Subcutaneous abdominal adipose tissue (tissue), 5 donors: ENCODE results near the gene CUTA.
"Not testable (repeated sequence)": the region's sequence is repeated elsewhere in the genome, so short reads cannot be mapped to it uniquely, and the experiment has no call there.

Source experiments
- H3K27ac ChIP-seq: one replicate; pipeline ENCODE4 v1.7.0; 2013; ENCODE audit warnings: low read depth, mild to moderate bottlenecking, inconsistent platforms, low read length, moderate library complexity
- H3K27me3 ChIP-seq, 5 donors: one replicate each; pipeline ENCODE4 v1.7.0; 2013; ENCODE audit warnings: low read length in 5 of 5, inconsistent platforms in 1 of 5; ENCODE audit not compliant: control insufficient read depth in 5 of 5, insufficient read depth in 4 of 5
- H3K36me3 ChIP-seq, 5 donors: one replicate each; pipeline ENCODE4 v1.7.0; 2013; ENCODE audit warnings: low read length in 5 of 5; ENCODE audit not compliant: control insufficient read depth in 5 of 5, insufficient read depth in 5 of 5
- H3K4me1 ChIP-seq, 5 donors: one replicate each; pipeline ENCODE4 v1.7.0; 2013; ENCODE audit warnings: low read length in 5 of 5, mild to moderate bottlenecking in 3 of 5, moderate library complexity in 1 of 5; ENCODE audit not compliant: control insufficient read depth in 5 of 5, insufficient read depth in 5 of 5
- H3K4me3 ChIP-seq, 5 donors: one replicate each; pipeline ENCODE4 v1.7.0; 2013; ENCODE audit warnings: low read length in 5 of 5, low read depth in 1 of 5
- H3K9ac ChIP-seq, 5 donors: one replicate each; pipeline ENCODE4 v1.7.0; 2013; ENCODE audit warnings: low read length in 5 of 5, mild to moderate bottlenecking in 4 of 5, moderate library complexity in 3 of 5
- H3K9me3 ChIP-seq, 5 donors: one replicate each; pipeline ENCODE4 v1.7.0; 2013; ENCODE audit warnings: low read length in 5 of 5; ENCODE audit not compliant: control insufficient read depth in 5 of 5
- donor health status: healthy.
- donor health status: healthy.
- donor health status: healthy.
- donor health status: healthy.
- donor health status: healthy.

The CUTA gene

GRCh38 chr6:33405386-33405940, 12.4 kb downstream of the CUTA start:
- Histone ChIP-seq H3K27ac (no peak overlapping the region), H3K4me1 (peaks cover 0 to 9% (median 6%) of the 10 kb centered on the region in 5 donors), H3K4me3 (no peak overlapping the region), H3K9ac (no peak overlapping the region), H3K9me3 (no peaks in the 10 kb centered on the region), H3K36me3 (no peaks in the 10 kb centered on the region), H3K27me3 (no peaks in the 10 kb centered on the region)

GRCh38 chr6:33404884-33405283, 13.0 kb downstream of the CUTA start:
- Histone ChIP-seq H3K9ac (no peak overlapping the region), H3K4me1 (peaks cover 0 to 7% (median 5%) of the 10 kb centered on the region in 5 donors), H3K9me3 (no peaks in the 10 kb centered on the region), H3K4me3 (no peak overlapping the region), H3K27me3 (no peaks in the 10 kb centered on the region), H3K27ac (no peak overlapping the region), H3K36me3 (no peaks in the 10 kb centered on the region)

- not testable (repeated sequence) for H3K4me1 ChIP-seq, H3K9me3 ChIP-seq, H3K27me3 ChIP-seq, H3K27ac ChIP-seq, H3K4me3 ChIP-seq, H3K36me3 ChIP-seq, H3K9ac ChIP-seq
These were observed 18.0 kb downstream of the CUTA start for GRCh38 chr6:33399881-33400280.

- not testable (repeated sequence) for H3K27me3 ChIP-seq, H3K9ac ChIP-seq, H3K27ac ChIP-seq, H3K4me1 ChIP-seq, H3K4me3 ChIP-seq, H3K36me3 ChIP-seq, H3K9me3 ChIP-seq
These were observed 19.3 kb downstream of the CUTA start for GRCh38 chr6:33398601-33399000.

GRCh38 chr6:33397541-33397940, 20.4 kb downstream of the CUTA start:
- no peaks in the 10 kb centered on the region for H3K9me3 ChIP-seq
- H3K4me3 ChIP-seq: no peak overlapping the region
- no peak overlapping the region for H3K27ac ChIP-seq
- H3K27me3 ChIP-seq: no peaks in the 10 kb centered on the region
- H3K9ac ChIP-seq: no peak overlapping the region
- H3K4me1 ChIP-seq: no peaks in the 10 kb centered on the region
- no peaks in the 10 kb centered on the region for H3K36me3 ChIP-seq

- H3K27me3 ChIP-seq: no peaks in the 10 kb centered on the region
- no peak overlapping the region for H3K27ac ChIP-seq
- H3K4me3 ChIP-seq: no peak overlapping the region
- no peaks in the 10 kb centered on the region for H3K9me3 ChIP-seq
- no peak overlapping the region for H3K9ac ChIP-seq
- no peaks in the 10 kb centered on the region for H3K36me3 ChIP-seq
- peaks cover 2 to 15% (median 11%) of the 10 kb centered on the region in 5 donors for H3K4me1 ChIP-seq
These were observed 24.9 kb downstream of the CUTA start for GRCh38 chr6:33392979-33393378.

GRCh38 chr6:33392595-33392948, 25.3 kb downstream of the CUTA start:
- Histone ChIP-seq H3K27me3 (no peaks in the 10 kb centered on the region), H3K27ac (no peak overlapping the region), H3K9me3 (no peaks in the 10 kb centered on the region), H3K4me3 (no peak overlapping the region), H3K36me3 (no peaks in the 10 kb centered on the region), H3K9ac (peak overlapping the region in 1 of 5 donors; percentile 25), H3K4me1 (peaks cover 2 to 15% (median 11%) of the 10 kb centered on the region in 5 donors)

GRCh38 chr6:33391922-33392594, 25.8 kb downstream of the CUTA start:
- H3K27ac ChIP-seq: peak overlapping the region; percentile 57
- H3K4me1 ChIP-seq: peaks cover 2 to 15% (median 11%) of the 10 kb centered on the region in 5 donors
- H3K27me3 ChIP-seq: no peaks in the 10 kb centered on the region
- H3K4me3 ChIP-seq: peak overlapping the region; percentile 15 to 73 (median 59)
- no peaks in the 10 kb centered on the region for H3K36me3 ChIP-seq
- no peaks in the 10 kb centered on the region for H3K9me3 ChIP-seq
- peak overlapping the region in 4 of 5 donors; percentile 13 to 71 (median 34) for H3K9ac ChIP-seq

GRCh38 chr6:33391278-33391921, 26.5 kb downstream of the CUTA start, which contains the start of gene KIFC1:
KIFC1 (plus strand) TSS chr6:33391823; CDS start chr6:33391986, 163 bp downstream.
- H3K9ac ChIP-seq: peak within 1 kb of the TSS; percentile 13 to 71 (median 39)
- no peaks in the 10 kb centered on the region for H3K36me3 ChIP-seq
- H3K9me3 ChIP-seq: no peaks in the 10 kb centered on the region
- H3K4me1 ChIP-seq: peaks cover 2 to 15% (median 11%) of the 10 kb centered on the region in 5 donors
- H3K27ac ChIP-seq: peak within 1 kb of the TSS; percentile 82
- H3K27me3 ChIP-seq: no peaks in the 10 kb centered on the region
- H3K4me3 ChIP-seq: peak within 1 kb of the TSS; percentile 15 to 73 (median 59)

- Histone ChIP-seq H3K27ac (peak overlapping the region; percentile 82), H3K4me3 (peak overlapping the region in 4 of 5 donors; percentile 10 to 73 (median 50)), H3K9ac (peak overlapping the region in 3 of 5 donors; percentile 32 to 53 (median 39)), H3K9me3 (no peaks in the 10 kb centered on the region), H3K27me3 (no peaks in the 10 kb centered on the region), H3K4me1 (peaks cover 2 to 15% (median 11%) of the 10 kb centered on the region in 5 donors), H3K36me3 (no peaks in the 10 kb centered on the region)
These were observed 27.1 kb downstream of the CUTA start for GRCh38 chr6:33390767-33391277.
